Measurements from ENCODE around the gene ZDHHC13. TPM values are rescaled to one million over a fixed set of nuclear protein-coding genes. Genes with fewer than 3 reads are reported as not detected.
"Not testable (repeated sequence)": the region's sequence is repeated elsewhere in the genome, so short reads cannot be mapped to it uniquely, and the experiment has no call there.

The ZDHHC13 gene
- total RNA-seq, 2 donors from 2014 or later: 22.1 to 22.7 TPM

GRCh38 chr11:19116276-19116970 is 545 bp upstream of the ZDHHC13 start:
- H3K27me3 Mint-ChIP-seq: peaks cover 0 to 9% of the 10 kb centered on the region in 2 donors
- ATAC-seq (no peak), DNase-seq (ENCODE audit: low spot score) (no peak)
- H3K36me3 Mint-ChIP-seq: peaks cover 6% of the 10 kb centered on the region
- peaks cover 27 to 36% of the 10 kb centered on the region in 2 donors for H3K4me1 Mint-ChIP-seq (ENCODE audit: low read depth in 2 of 2)
- no peaks in the 10 kb centered on the region for H3K9me3 Mint-ChIP-seq
- H3K4me3 Mint-ChIP-seq: peak overlapping the region; percentile 90
- H3K27ac Mint-ChIP-seq: peak overlapping the region; percentile 16 to 60

GRCh38 chr11:19117760-19118097 is 761 bp downstream of the ZDHHC13 start:
- Mint-ChIP-seq H3K4me1 (ENCODE audit: low read depth in 2 of 2) (peaks cover 33 to 42% of the 10 kb centered on the region in 2 donors), H3K4me3 (peak overlapping the region; percentile 90), H3K9me3 (no peaks in the 10 kb centered on the region), H3K36me3 (peaks cover 6% of the 10 kb centered on the region), H3K27me3 (peaks cover 0 to 3% of the 10 kb centered on the region in 2 donors), H3K27ac (peak overlapping the region in 1 of 2 donors; percentile 16)
- no peak for ATAC-seq
- DNase-seq (ENCODE audit: low spot score): no peak

GRCh38 chr11:19121646-19122045 is 4.7 kb downstream of the ZDHHC13 start:
- ATAC-seq (no peak), DNase-seq (ENCODE audit: low spot score) (no peak)
- H3K4me3 Mint-ChIP-seq: no peak overlapping the region
- no peaks in the 10 kb centered on the region for H3K27me3 Mint-ChIP-seq
- H3K36me3 Mint-ChIP-seq: peaks cover 8% of the 10 kb centered on the region
- no peak overlapping the region for H3K27ac Mint-ChIP-seq
- no peaks in the 10 kb centered on the region for H3K9me3 Mint-ChIP-seq
- peaks cover 33 to 53% of the 10 kb centered on the region in 2 donors for H3K4me1 Mint-ChIP-seq (ENCODE audit: low read depth in 2 of 2)

GRCh38 chr11:19122960-19123615 is 6.1 kb downstream of the ZDHHC13 start:
- DNase-seq (ENCODE audit: low spot score) (no peak), ATAC-seq (no peak)
- H3K4me1 Mint-ChIP-seq (ENCODE audit: low read depth in 2 of 2): peaks cover 34 to 49% of the 10 kb centered on the region in 2 donors
- H3K9me3 Mint-ChIP-seq: no peaks in the 10 kb centered on the region
- H3K27me3 Mint-ChIP-seq: no peaks in the 10 kb centered on the region
- no peak overlapping the region for H3K27ac Mint-ChIP-seq
- no peak overlapping the region for H3K4me3 Mint-ChIP-seq
- H3K36me3 Mint-ChIP-seq: peaks cover 23% of the 10 kb centered on the region

- H3K4me3 Mint-ChIP-seq; H3K27ac Mint-ChIP-seq; H3K9me3 Mint-ChIP-seq; ATAC-seq; DNase-seq (ENCODE audit: low spot score); H3K27me3 Mint-ChIP-seq: not testable (repeated sequence)
- H3K4me1 Mint-ChIP-seq (ENCODE audit: low read depth in 2 of 2): peaks cover 10 to 19% of the 10 kb centered on the region in 2 donors
- peaks cover 24% of the 10 kb centered on the region for H3K36me3 Mint-ChIP-seq
These were observed 9.8 kb downstream of the ZDHHC13 start for GRCh38 chr11:19126562-19127325.

- H3K27ac Mint-ChIP-seq: no peak overlapping the region
- peaks cover 25% of the 10 kb centered on the region for H3K36me3 Mint-ChIP-seq
- DNase-seq (ENCODE audit: low spot score) (no peak), ATAC-seq (no peak)
- H3K4me1 Mint-ChIP-seq (ENCODE audit: low read depth in 2 of 2): peaks cover 0 to 2% of the 10 kb centered on the region in 2 donors
- peaks cover 13% of the 10 kb centered on the region for H3K9me3 Mint-ChIP-seq
- no peaks in the 10 kb centered on the region for H3K27me3 Mint-ChIP-seq
- H3K4me3 Mint-ChIP-seq: no peak overlapping the region
These were observed 17.0 kb downstream of the ZDHHC13 start for GRCh38 chr11:19134004-19134403.

- peaks cover 16% of the 10 kb centered on the region for H3K36me3 Mint-ChIP-seq
- H3K27me3 Mint-ChIP-seq; ATAC-seq; DNase-seq (ENCODE audit: low spot score); H3K4me3 Mint-ChIP-seq; H3K4me1 Mint-ChIP-seq (ENCODE audit: low read depth in 2 of 2); H3K27ac Mint-ChIP-seq: not testable (repeated sequence)
- H3K9me3 Mint-ChIP-seq: peaks cover 12% of the 10 kb centered on the region
These were observed 19.9 kb downstream of the ZDHHC13 start for GRCh38 chr11:19136884-19137283.

- Mint-ChIP-seq H3K4me1 (ENCODE audit: low read depth in 2 of 2) (peaks cover 0 to 4% of the 10 kb centered on the region in 2 donors), H3K36me3 (no peaks in the 10 kb centered on the region), H3K4me3 (no peak overlapping the region), H3K27ac (no peak overlapping the region), H3K27me3 (no peaks in the 10 kb centered on the region), H3K9me3 (no peaks in the 10 kb centered on the region)
- no peak for DNase-seq (ENCODE audit: low spot score)
- no peak for ATAC-seq
These were observed 28.4 kb downstream of the ZDHHC13 start for GRCh38 chr11:19145319-19145718.

- Mint-ChIP-seq H3K36me3 (peaks cover 32% of the 10 kb centered on the region), H3K9me3 (no peaks in the 10 kb centered on the region), H3K4me3 (no peak overlapping the region), H3K27me3 (no peaks in the 10 kb centered on the region), H3K27ac (no peak overlapping the region), H3K4me1 (ENCODE audit: low read depth in 2 of 2) (peaks cover 0 to 3% of the 10 kb centered on the region in 2 donors)
- DNase-seq (ENCODE audit: low spot score) (no peak), ATAC-seq (no peak)
These were observed 39.9 kb downstream of the ZDHHC13 start for GRCh38 chr11:19156892-19157291.

- Mint-ChIP-seq H3K36me3 (peaks cover 28% of the 10 kb centered on the region), H3K9me3 (no peaks in the 10 kb centered on the region), H3K4me1 (ENCODE audit: low read depth in 2 of 2) (peaks cover 10 to 11% of the 10 kb centered on the region in 2 donors), H3K27ac (no peak overlapping the region), H3K4me3 (no peak overlapping the region), H3K27me3 (no peaks in the 10 kb centered on the region)
- no peak for ATAC-seq
- DNase-seq (ENCODE audit: low spot score): no peak
These were observed 43.9 kb downstream of the ZDHHC13 start for GRCh38 chr11:19160847-19161246.

- Mint-ChIP-seq H3K27me3 (no peaks in the 10 kb centered on the region), H3K4me1 (ENCODE audit: low read depth in 2 of 2) (peaks cover 10% of the 10 kb centered on the region in 2 donors), H3K4me3 (no peak overlapping the region), H3K36me3 (peaks cover 29% of the 10 kb centered on the region), H3K9me3 (no peaks in the 10 kb centered on the region), H3K27ac (no peak overlapping the region)
- DNase-seq (ENCODE audit: low spot score) (no peak), ATAC-seq (no peak)
These were observed 44.7 kb downstream of the ZDHHC13 start for GRCh38 chr11:19161651-19162050.

GRCh38 chr11:19162951-19163505 is 46.1 kb downstream of the ZDHHC13 start:
- Mint-ChIP-seq H3K4me1 (ENCODE audit: low read depth in 2 of 2) (peaks cover 10% of the 10 kb centered on the region in 2 donors), H3K36me3 (peaks cover 33% of the 10 kb centered on the region), H3K27me3 (no peaks in the 10 kb centered on the region), H3K4me3 (no peak overlapping the region), H3K27ac (peak overlapping the region in 1 of 2 donors; percentile 0), H3K9me3 (no peaks in the 10 kb centered on the region)
- ATAC-seq: no peak
- DNase-seq (ENCODE audit: low spot score): no peak

GRCh38 chr11:19163617-19164016 is 46.6 kb downstream of the ZDHHC13 start:
- Mint-ChIP-seq H3K27me3 (no peaks in the 10 kb centered on the region), H3K9me3 (no peaks in the 10 kb centered on the region)

More at GRCh38 chr11:19163617-19164016, 46.6 kb downstream of the ZDHHC13 start:
- ATAC-seq (no peak), DNase-seq (ENCODE audit: low spot score) (no peak)
- Mint-ChIP-seq H3K4me3 (no peak overlapping the region), H3K36me3 (peaks cover 38% of the 10 kb centered on the region), H3K27ac (peak overlapping the region in 1 of 2 donors; percentile 0), H3K4me1 (ENCODE audit: low read depth in 2 of 2) (peaks cover 10% of the 10 kb centered on the region in 2 donors)
